ENCODE measurements around the gene DDX42.

DNA sequence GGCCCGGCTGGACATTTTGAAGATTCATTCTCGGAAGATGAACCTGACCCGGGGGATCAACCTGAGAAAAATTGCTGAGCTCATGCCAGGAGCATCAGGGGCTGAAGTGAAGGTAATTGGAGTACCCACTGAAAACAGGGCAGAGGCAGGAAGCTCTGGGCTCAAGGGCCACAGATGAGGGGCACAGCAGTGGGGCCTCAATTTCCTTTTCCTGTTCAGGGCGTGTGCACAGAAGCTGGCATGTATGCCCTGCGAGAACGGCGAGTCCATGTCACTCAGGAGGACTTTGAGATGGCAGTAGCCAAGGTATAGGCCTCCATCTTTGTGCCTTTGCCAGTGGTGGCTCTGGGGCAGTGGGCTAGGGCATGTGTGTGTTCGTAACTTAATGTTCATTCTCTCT, 57.5 kb downstream of the DDX42 start:
- TF ChIP-seq, protein P1, sequence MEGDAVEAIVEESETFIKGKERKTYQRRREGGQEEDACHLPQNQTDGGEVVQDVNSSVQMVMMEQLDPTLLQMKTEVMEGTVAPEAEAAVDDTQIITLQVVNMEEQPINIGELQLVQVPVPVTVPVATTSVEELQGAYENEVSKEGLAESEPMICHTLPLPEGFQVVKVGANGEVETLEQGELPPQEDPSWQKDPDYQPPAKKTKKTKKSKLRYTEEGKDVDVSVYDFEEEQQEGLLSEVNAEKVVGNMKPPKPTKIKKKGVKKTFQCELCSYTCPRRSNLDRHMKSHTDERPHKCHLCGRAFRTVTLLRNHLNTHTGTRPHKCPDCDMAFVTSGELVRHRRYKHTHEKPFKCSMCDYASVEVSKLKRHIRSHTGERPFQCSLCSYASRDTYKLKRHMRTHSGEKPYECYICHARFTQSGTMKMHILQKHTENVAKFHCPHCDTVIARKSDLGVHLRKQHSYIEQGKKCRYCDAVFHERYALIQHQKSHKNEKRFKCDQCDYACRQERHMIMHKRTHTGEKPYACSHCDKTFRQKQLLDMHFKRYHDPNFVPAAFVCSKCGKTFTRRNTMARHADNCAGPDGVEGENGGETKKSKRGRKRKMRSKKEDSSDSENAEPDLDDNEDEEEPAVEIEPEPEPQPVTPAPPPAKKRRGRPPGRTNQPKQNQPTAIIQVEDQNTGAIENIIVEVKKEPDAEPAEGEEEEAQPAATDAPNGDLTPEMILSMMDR (IDR thresholded peaks at IDR 0.05), result no peak
- TF ChIP-seq POLR2AphosphoS5 (IDR thresholded peaks at IDR 0.05), result no peak

Measured in esophagus muscularis mucosa (tissue), 3 donors.